T-helper 1 cell (primary cell): ENCODE results near the gene APOBEC3B.
A peak's percentile ranks its signal among the peaks of the same experiment; 100 is the strongest.
"Not testable (repeated sequence)": the region's sequence is repeated elsewhere in the genome, so short reads cannot be mapped to it uniquely, and the experiment has no call there.

ENCODE experiments used
- DNase-seq, 5 donors: peaks; one replicate each; pipeline ENCODE4 v3.0.0-alpha.2; 2012 to 2020

Gene APOBEC3B

DNA sequence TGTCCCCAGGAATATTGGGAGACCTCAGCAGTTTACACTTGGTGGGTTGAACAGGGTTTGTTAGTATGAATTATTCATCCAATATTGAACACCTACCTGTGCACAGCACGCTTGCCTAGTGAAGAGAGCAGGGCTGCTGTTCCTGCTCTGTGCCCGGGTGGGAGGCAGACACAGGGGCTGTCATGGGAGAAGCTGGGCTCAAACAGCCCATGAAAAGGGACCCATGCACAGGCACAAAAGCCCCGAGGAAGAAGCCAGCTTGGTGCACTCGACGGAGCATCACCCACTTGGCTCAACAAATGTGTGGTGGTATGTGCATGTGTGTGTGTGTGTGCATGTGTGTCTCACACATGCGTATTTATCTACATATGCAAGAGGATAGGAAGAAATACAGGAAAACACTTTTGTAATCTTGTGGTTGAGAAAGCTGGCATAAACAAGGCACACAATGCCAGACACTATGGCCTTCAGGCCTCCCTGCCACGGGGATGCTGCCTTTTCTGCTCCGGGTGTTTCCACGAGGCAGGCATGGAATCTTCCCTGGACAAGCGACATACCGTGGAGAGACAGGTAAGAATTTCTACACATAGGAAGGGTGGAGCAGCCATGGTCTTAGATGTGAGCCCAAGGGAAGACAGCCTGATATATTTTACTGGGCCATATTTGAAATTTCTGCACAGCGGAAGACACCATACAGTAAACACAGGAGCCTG is 29.7 kb upstream of the APOBEC3B start:
- DNase-seq, result no peak

DNA sequence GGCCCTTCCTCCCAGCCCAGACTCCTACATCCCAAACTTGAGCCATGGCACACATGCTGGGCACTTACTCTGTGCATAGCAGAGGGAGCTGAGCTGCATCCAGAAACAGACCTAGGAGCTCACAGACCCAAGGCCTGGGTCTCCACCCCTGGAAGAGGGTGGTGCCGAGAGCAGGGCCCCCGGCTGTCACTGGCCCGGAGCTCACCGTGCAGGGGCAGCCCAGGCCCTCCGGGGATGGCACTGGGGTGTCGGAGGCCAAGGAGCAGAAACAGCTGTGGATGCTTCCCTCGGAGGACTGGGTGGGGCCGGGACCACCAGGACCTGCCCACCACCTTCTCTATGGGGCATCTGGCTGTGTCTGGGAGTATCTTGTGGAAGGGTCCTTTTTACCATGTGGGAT is 29.1 kb upstream of the APOBEC3B start:
- DNase-seq, result no peak

DNA sequence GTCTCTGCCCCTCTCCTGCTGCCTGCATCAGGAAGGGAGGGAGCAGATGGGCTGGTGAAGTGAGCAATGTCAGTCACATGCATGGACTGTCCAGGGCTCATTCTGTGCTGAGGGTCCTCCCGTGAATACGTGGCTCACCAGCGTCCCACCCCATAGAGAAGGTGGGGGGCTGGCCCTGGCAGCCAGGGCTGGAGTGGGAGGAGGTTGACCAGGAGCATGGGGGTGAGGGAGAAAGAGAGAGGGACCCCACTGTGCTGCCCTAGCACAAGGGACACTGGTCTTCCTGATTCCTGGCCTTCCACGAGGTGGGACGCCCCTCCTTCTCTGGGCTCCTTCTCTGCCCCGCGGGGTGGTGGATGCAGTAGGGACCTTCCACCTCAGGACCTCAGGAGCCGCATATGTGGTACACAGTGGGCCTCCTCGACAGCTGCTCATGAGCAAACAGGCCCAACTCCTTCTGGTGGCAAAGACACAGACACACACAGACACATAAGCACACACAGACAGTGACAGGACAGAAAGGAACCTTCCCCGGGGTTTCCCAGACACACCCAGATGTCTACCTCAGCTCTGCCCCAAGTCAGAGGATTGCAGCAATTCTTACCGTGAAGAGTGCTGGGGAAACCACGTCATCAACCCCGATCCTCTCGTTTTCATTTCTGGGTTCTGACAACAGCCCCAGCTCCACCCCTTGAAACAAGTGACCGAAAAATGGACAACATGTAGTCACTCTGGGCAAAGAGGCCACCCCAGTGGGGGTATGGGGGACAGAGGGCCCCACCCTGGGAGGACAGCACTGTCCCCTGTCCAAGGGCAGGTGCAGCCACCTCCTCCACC is 28.4 kb upstream of the APOBEC3B start:
- DNase-seq, result peak in 3 of 5 donors; percentile 1 to 87 (median 45)

DNA sequence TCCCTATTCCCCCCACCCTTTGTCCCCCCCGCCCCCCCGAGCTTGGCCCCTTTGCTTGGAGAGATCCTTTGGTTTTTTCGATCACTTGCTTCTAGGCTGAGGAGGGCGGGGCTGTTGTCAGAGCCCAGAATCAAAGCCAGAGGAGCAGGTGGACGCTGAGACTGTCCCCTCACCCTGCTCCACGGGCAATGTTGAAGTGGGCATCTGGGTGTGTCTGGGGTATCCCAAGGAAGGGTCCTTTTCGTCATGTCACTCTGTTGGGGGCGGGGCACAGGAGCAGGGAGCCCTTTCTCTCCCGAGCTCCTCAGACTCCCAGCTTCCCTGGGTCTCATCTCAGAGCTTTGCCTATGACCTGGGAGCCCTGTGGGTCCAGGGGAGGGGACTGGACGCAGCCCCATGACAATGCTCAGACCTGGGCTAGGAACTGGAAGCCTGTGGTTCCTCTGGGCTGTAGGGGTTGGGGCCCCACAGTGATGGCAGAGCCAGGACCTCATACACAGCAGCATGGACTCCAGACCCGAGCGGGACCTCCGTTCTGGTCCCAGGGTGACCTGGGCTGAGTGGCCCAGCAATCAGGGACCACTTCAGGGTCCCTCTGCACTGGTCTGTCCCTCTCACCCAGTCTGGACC is 27.6 kb upstream of the APOBEC3B start:
- DNase-seq, result no peak

DNA sequence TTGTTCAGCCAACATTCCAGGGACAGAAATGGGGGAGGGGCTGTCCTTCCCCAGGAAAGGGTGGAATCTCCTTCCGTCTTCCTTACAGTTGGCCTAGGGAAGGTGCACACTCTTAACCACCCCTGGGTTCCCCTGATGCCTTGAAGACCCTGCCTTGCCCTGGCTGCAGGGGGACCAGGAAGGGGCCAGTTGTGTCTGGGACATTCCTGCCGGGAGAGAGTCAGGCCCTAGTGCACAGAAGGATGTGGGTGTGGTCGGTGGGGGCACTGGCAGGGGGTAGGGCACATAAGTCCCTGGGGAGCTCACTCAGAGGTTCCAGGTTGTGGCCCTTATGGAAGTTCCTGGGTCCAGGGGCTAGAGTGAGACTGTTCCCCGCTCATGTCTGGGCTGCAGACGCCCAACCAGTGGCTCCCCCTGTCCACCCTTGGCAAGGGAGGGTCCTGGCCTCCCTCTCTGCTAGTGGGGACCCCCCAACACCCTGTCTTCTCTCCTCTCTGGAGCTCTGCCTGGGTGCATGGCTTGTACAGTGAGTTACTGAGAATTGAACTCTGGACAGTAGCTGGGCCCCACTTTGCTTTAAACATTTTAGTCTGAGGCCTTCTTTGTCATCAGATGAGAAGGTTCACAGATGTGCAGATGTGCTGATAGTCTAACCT is 26.8 kb upstream of the APOBEC3B start:
- no peak for DNase-seq

DNA sequence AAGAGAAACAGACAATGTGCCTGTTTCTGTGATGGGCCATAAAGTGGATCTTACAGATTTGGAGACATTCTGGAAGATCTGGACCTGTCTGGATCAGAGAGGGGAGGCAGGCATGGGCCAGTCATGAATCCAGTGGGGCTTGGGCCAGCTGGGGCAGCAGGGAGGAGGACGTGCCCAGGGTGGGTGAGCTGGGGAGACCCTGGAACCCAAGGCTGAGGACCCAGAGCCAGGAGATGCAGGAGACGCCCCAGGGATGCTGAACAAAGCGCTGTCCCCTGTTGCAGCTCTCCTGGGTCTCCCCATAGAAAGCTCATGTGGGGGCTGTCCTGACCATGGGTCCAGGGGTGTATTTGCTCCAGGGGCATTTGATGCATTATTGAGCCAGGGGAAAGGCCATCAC is 26.2 kb upstream of the APOBEC3B start:
- DNase-seq, result no peak

DNA sequence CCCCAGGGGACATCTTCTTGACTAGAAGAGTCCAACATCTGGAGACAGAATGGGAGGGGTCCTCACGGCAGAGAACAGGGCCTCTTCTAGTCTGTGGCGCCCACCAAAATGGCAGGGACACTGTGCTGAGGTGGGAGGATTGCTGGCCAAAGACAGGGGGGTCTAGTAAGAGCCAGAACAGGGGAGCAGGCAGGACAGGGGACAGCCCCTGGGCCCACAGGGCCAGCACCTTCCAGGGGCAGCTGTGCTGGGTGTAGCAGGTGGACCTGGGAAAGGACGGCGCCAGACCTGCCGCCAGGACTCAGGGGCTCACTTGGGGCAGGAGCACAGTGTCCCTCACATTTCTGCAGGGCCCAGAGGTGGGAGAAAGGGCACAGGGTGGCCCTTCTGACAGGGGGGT is 25.6 kb upstream of the APOBEC3B start:
- no peak for DNase-seq

DNA sequence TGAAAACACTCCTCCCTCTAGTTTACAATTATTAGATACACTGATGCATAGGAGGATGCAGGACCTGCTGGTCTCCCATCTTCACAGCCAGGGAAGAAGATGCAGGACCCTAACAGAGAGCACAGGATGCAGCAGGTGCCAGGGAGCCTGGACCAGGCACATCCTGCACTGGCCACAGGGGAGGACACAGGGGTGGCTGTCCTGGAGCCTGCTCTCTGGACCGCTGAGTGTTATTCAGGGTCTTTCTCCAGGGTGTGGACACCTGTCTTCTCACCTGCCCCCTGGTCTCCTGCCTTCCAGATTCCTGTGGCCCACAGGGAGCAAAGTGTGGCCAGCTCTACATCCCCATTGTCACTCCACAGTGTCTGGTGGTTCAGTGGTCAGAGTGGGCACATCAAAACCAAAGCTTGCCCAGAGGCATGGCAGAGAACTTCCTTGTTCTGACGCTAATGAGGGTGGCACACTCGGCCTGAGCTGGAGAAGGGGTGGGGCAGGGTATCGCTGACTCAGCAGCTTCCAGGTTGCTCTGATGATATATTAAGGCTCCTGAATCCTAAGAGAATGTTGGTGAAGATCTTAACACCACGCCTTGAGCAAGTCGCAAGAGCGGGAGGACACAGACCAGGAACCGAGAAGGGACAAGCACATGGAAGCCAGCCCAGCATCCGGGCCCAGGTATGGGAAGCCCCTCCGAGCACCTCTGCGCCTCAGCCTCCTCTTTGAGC is 24.9 kb upstream of the APOBEC3B start, which contains the start of gene APOBEC3A:
Gene APOBEC3A, plus strand, starts transcription at position 564 of the 725 bp plus-strand sequence. Its CDS starts 83 bp downstream, at position 647.
- no peak for DNase-seq

DNA sequence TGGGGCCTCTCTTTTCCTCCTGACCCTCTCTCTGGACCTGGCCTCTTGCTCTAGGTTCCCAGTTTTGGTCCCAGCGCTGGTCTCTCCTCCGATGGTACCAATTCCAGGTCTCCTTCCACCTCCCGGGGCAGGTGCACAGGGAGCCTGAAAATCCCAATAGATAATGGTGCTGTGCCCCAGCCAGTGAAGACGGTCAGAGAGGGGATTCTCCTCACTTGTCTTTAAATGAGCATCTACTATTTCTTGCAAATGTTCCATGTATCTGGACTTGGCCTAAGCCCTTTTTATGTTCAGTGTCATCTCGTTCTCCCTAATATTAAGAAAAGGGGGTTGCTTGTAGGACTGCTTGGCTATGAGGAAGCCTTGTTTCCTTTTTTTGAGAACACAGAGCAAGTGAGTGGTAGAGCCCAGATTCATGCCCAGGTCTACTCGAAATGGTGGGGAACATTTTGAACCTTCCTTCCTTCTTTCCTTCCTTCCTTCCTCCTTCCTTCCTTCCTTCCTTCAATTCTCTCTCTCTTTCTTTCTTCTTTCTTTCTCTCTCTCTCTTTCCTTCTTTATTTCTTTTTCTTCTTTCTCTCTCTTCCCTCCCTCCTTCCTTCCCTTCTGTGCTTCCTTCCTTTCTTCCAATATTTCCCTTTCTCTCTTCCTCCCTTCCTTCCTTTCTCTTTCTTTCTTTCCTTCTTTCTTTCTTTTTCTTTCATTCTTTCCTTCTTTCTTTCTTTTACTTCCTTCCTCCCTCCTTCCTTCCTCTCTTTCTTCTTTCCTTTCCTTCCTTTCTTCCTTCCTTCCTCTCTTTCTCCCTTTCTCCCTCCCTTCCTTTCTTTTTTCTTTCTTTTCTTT is 24.1 kb upstream of the APOBEC3B start:
- no peak for DNase-seq

DNA sequence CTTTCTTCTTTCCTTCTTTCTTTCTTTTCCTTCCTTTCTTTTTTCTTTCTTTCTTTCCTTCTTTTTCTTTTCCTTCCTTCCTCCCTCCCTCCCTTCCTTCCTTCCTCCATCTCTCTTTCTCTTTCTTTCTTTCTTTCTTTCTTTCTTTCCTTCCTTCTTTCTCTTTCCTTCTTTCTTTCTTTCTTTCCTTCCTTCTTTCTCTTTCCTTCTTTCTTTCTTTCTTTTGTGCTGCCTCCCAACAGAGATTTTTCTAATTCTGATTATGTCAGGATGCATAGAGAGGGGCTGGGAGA is 23.6 kb upstream of the APOBEC3B start:
- DNase-seq, result not testable (repeated sequence)

DNA sequence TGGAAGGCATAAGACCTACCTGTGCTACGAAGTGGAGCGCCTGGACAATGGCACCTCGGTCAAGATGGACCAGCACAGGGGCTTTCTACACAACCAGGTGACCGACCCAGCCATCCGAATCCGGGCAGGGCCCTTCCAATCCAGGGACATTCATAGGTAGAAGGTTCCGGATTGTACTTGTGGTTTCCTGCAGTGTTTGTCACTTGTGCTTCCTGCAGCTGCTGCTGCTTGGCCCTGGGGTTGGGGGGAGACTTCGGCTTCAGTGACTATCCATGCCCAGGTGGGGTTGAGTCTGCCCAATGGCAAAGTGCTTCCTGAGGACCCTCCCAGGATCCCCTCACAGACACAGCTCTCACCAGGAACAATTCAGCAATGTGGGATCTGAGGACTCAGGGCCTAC is 22.6 kb upstream of the APOBEC3B start:
- no peak for DNase-seq

DNA sequence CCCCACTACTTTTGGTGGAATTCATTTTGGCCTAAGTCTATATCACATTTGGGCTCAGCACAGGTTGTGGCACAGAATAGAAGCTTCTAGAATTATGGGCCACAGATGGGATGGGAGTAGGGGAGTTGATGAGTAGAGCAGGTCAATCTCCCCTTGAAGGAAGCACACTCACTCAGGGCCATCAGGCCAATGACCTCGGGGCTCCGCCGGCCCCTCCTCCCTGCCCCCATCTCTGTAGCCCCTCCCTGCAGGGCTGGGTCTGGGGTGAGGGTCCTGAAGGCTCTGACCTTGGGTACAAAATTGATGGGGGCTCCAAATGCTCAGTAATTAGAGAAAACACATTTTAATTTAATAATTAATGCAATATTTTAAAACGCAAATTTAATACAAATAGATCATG is 21.5 kb upstream of the APOBEC3B start:
- not testable (repeated sequence) for DNase-seq

DNA sequence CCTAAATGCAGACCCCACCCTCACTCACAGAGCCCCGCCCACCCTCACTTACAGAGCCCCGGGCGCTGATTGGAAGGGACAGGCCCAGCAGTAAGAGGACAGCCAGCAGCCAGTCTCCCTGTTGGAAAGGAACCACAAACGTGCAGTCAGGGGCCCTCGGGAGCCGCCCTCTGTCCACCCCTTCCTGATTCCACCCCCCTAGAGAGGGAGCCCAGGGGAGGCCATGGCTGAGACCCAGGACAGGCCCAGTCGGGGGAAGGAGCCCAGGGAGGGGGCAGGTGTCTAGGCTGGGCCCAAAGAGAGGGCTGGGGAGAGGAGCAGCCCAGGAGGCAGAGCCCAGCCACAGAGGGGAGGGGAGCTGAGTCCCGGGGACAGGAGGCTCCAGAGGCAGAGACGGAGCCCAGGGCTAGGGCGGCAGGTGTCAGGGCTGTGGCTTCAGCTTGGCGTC is 18.8 kb upstream of the APOBEC3B start:
- DNase-seq, result not testable (repeated sequence)

DNA sequence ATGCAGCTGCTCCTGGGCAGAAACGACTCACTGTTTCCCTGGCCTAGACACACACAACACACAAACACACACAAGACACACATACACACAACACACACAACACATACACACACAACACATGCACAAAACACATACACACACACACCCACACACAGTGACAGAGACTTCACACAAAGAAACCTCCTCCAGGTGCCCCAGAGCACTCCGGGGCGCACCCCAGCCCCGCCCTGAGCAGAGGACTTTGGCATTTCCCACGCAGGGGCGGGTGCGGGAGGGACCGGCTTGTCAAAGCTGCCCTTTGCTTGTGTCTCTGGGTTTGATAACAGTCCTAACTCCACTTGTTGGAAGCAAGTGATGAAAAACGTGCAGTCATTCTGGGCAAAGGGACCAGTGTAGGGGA is 18.3 kb upstream of the APOBEC3B start:
- DNase-seq, result no peak

DNA sequence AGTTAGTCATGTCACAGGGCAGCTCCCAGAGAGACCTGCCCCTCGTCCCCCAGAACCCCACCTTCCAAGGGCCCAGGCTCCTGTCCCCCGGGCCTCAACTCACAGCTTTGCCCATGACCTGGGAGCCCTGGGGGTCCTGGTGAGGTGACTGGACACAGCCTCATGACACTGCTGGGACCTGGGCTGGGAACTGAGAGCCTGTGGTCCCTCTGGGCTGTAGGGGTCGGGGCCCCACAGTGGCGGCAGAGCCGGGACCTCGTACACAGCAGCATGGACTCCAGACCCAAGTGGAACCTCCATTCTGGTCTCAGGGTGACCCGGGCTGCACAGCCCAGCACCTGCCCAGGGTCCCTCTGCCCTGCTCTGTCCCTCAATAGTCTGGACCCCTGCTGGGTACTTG is 17.8 kb upstream of the APOBEC3B start:
- DNase-seq, result no peak

DNA sequence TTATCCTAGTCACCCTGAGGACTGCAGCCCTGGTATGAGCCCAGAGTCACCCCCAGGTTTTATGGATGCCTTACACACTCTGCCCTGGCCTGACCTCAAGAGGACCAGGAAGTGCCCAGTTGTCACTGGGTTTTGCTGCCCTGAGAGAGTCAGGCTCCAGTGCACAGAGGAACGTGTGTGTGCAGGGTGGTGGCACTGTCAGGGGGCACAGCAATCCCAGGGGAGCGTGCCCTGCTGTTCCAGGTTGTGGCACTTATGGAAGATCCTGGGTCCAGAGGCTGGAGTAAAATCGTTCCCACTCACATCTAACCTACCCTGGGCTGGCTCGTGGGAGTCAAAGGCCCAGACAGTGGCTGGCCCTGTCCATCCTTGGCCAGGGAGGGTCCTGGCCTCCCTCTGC is 17.2 kb upstream of the APOBEC3B start:
- DNase-seq, result no peak

DNA sequence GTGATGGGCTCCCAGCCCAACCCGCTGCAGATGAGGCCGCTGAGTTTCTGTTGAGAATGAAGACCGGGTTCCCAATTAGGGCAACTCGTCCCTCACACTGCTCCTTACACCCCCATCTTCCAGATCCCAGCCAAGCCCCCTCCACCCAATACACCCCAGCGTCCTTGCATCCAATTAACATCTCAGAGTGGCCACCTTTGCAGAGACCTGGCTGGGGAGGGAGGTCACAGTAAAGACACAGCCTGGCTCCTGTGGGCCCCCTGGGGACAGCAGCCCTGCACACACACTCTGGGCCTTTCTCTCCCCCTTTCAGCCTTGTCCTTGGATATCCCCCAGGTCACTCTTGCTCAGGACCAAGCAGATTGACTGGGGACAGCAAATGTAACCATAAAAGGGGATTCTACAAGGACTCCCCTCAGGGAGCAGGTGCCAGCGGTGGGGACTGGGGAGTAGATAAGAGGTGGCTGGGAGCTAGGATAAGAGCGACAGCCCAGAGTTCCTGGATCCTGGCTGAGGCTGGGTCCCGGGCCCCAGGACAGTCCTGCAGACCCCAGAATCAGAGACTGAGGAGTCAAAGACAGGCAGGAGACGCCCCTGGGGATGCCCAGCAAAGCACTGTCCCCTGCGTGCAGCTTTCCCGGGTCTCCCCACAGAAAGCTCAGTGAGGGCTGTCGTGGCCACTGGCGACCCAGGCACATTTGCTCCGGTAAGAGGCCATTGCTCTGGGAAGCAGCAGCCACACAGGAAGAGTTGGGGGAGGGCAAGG is 16.4 kb upstream of the APOBEC3B start:
- DNase-seq, result no peak

DNA sequence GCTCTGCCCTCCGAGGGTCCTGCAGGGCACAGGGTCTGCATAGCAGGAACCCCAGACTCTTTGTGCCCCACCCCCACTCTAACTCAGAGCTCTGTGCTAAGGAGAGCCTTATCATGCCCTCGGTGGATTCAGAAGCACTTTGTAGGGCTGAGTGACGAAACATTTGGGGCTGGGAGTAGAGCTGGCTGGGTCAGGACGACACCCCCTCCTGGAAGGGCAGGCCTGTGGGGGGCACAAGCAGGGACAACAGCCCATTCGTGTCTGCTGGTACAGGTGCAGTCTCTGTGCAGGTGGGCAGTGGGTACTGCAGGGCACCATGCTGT is 15.8 kb upstream of the APOBEC3B start:
- DNase-seq, result no peak

DNA sequence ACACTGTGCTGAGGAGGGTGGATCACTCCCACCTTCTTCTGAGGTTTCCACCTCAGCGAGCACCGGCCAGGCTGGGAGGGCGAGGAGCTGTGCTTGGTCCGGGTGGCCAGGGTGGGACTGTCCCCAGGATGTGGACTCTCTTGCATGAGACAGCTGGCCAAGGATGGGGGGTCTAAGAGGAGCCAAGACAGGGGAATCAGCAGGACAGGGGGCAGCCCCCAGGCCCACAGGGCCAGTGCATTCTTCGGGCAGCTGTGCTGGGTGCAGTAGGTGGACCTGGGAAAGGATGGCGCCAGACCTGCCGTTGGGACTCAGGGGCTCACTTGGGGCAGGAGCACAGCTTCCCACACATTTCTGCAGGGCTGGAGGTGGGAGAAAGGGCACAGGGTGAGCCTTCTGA is 15.2 kb upstream of the APOBEC3B start:
- DNase-seq, result no peak

DNA sequence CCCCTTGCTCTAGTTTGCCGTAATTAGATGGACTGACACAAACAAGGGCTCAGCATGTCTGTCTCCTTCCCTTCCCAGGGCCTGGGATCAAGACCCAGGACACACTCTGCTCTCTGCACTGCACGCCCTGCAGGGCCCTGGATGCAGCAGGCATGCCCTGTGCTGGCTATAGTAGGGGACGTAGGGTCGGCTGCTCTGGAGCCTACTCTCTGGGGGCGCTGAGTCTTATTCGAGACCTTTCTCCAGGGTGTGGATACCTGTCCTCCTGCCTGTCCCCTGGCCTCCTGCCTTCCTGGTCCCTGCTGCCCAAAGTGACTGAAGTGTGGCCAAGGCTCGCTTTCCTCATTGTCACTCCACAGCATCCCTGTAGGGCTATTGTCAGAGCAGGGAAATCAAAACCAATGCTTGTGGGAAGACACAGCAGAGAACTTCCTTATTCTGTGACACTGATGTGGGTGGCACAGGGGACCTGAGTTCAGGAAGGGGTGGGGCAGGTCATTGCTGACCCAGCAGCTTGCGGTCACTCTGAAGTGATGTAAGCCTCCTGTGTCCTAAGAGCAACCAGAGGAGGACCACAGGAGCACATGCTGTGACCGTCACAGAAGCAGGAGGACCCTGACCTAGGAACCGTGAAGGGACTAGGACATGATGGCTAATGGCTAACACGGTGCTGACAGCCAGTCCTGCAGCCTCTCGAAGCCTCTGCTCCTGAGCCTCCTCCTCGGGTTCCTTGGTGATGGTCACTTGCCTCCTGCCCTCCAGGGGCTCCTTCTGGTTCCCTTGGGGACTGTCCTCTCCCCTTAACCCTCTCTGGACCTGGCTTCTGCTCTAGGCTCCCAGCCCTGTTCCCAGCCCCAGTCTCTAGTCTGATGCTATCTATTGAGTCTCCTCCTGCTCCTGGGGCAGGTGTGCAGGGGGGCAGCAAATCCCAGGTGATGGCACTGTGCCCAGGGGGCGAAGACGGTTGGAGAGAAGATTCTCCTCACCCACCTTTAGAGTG is 14.4 kb upstream of the APOBEC3B start:
- no peak for DNase-seq
